Measurements from ENCODE around the gene GJD2.

DNA sequence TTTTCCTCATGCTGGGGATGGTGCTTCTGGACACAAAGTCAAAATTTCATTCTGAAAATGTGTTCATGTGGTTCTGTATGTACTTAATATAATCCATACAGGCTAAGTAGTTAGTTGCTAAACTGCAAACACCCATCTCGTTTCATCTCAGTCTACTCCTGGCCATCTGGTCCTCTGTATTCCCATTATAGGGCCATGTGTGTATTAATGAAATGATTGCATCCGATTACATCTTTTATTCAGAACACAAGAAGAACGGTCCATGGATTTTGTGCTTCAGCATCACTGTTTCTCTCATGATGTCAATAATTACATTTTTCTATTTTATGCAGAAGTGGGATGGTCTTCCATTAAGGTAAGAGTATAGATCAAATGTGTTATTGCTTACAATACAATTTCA is 6.1 kb upstream of the GJD2 start:
- no peak for TF ChIP-seq ZNF792 (tag by site-specific recombination; IDR thresholded peaks at IDR 0.05)
- TF ChIP-seq, protein P1, sequence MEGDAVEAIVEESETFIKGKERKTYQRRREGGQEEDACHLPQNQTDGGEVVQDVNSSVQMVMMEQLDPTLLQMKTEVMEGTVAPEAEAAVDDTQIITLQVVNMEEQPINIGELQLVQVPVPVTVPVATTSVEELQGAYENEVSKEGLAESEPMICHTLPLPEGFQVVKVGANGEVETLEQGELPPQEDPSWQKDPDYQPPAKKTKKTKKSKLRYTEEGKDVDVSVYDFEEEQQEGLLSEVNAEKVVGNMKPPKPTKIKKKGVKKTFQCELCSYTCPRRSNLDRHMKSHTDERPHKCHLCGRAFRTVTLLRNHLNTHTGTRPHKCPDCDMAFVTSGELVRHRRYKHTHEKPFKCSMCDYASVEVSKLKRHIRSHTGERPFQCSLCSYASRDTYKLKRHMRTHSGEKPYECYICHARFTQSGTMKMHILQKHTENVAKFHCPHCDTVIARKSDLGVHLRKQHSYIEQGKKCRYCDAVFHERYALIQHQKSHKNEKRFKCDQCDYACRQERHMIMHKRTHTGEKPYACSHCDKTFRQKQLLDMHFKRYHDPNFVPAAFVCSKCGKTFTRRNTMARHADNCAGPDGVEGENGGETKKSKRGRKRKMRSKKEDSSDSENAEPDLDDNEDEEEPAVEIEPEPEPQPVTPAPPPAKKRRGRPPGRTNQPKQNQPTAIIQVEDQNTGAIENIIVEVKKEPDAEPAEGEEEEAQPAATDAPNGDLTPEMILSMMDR (tag by site-specific recombination; IDR thresholded peaks at IDR 0.05) = no peak
- TF ChIP-seq TCF7L2 (IDR thresholded peaks at IDR 0.05; ENCODE audit: borderline replicate concordance, low read depth, low read length) = no peak
- TF ChIP-seq ZNF121 (tag by site-specific recombination; IDR thresholded peaks at IDR 0.05) = no peak
- TF ChIP-seq IKZF3 (tag by site-specific recombination; IDR thresholded peaks at IDR 0.05) = no peak
- TF ChIP-seq ZNF707 (tag by site-specific recombination; IDR thresholded peaks at IDR 0.05) = no peak
- TF ChIP-seq, protein P2, sequence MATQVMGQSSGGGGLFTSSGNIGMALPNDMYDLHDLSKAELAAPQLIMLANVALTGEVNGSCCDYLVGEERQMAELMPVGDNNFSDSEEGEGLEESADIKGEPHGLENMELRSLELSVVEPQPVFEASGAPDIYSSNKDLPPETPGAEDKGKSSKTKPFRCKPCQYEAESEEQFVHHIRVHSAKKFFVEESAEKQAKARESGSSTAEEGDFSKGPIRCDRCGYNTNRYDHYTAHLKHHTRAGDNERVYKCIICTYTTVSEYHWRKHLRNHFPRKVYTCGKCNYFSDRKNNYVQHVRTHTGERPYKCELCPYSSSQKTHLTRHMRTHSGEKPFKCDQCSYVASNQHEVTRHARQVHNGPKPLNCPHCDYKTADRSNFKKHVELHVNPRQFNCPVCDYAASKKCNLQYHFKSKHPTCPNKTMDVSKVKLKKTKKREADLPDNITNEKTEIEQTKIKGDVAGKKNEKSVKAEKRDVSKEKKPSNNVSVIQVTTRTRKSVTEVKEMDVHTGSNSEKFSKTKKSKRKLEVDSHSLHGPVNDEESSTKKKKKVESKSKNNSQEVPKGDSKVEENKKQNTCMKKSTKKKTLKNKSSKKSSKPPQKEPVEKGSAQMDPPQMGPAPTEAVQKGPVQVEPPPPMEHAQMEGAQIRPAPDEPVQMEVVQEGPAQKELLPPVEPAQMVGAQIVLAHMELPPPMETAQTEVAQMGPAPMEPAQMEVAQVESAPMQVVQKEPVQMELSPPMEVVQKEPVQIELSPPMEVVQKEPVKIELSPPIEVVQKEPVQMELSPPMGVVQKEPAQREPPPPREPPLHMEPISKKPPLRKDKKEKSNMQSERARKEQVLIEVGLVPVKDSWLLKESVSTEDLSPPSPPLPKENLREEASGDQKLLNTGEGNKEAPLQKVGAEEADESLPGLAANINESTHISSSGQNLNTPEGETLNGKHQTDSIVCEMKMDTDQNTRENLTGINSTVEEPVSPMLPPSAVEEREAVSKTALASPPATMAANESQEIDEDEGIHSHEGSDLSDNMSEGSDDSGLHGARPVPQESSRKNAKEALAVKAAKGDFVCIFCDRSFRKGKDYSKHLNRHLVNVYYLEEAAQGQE (tag by site-specific recombination; IDR thresholded peaks at IDR 0.05) = no peak
- no peak for TF ChIP-seq ZNF10 (tag by site-specific recombination; IDR thresholded peaks at IDR 0.05)
- no peak for TF ChIP-seq ZNF776 (tag by site-specific recombination; IDR thresholded peaks at IDR 0.05; ENCODE audit: borderline replicate concordance)
- TF ChIP-seq ZNF184 (tag by site-specific recombination; IDR thresholded peaks at IDR 0.05) = no peak
- no peak for TF ChIP-seq ZNF558 (tag by site-specific recombination; IDR thresholded peaks at IDR 0.05)
- no peak for TF ChIP-seq ZNF561 (tag by site-specific recombination; IDR thresholded peaks at IDR 0.05; ENCODE audit: borderline replicate concordance)
- no peak for TF ChIP-seq EGR2 (tag by site-specific recombination; IDR thresholded peaks at IDR 0.05; ENCODE audit: low read depth)

Measured in HEK293 (cell line).